ENCODE results near the gene SCARB2.

GRCh38 chr4:76155979-76156378 is 57.6 kb downstream of the SCARB2 start:
- TF ChIP-seq CTCF (IDR thresholded peaks at IDR 0.05; ENCODE audit: borderline replicate concordance, extremely low read depth, low read length, poor library complexity, severe bottlenecking) (no peak), EZH2 (IDR thresholded peaks at IDR 0.05; ENCODE audit: borderline replicate concordance, low read depth, low read length, severe bottlenecking) (no peak)
